ENCODE data around the gene DNAH17.
A peak's percentile ranks its signal among the peaks of the same experiment; 100 is the strongest.

The DNAH17 gene

DNA sequence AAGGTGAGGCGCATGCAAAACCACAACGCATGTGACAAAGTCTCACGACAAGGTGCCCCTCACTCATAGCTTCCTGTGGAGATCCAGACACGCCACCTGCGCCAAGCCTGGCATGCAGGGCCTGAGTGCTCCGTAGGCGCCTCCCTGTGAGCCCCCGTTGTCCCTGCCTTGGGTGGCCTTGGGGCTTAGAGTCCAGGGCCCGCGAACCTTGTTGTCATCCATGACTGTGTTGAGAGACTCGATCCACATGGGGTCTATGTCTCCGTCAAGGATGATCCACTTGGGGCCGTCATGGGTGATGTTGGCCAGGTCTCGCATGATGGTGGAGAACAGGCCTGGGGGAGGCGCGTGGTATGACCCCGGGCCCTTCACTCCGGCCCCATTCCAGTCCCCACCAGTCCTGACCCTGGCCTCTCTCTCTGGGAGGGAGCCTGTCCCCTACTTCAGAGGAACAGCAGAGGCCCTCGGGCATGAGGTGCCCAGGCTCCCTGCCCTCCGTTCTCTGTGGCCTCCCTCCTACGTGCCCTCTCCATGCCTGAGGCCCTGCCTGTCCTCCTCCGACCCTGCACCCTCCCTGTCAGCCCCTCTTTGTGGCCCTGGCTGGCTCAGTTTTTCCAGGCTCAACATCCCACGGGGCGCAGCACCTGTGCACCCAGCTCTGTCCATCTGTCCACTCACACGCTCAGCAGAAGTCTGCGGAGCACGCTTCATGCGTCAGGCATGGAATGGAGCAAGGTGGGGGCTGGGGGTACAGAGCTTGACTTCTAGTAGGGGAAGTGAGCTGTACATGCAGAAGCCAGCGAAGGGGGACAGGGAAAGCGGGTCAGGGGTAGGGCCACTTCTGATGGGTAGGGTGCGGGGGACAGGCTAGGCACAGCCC is 85.7 kb downstream of the DNAH17 start:
- no peak for DNase-seq

- no peak for DNase-seq
These were observed 86.5 kb downstream of the DNAH17 start for GRCh38 chr17:78490673-78491072.

DNA sequence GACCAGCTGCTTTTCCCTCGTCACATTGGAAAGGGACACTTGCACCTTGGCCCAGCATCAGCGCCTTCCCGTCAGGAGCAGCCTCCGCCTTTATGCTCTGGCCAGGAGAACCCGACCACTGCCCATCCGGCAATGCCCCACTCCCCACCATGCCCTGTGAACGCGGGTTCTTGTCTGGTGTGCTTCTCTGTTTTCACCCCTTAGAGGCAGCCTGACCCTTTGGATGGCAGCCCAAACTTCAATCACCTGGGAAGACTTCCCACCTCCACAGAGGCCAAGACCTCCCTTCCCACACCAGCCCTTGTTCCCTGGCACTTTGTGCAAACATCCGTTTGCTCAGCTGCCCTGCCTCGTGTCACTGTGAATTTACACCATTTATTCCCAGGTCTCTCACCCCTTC is 87.0 kb downstream of the DNAH17 start:
- no peak for DNase-seq

DNA sequence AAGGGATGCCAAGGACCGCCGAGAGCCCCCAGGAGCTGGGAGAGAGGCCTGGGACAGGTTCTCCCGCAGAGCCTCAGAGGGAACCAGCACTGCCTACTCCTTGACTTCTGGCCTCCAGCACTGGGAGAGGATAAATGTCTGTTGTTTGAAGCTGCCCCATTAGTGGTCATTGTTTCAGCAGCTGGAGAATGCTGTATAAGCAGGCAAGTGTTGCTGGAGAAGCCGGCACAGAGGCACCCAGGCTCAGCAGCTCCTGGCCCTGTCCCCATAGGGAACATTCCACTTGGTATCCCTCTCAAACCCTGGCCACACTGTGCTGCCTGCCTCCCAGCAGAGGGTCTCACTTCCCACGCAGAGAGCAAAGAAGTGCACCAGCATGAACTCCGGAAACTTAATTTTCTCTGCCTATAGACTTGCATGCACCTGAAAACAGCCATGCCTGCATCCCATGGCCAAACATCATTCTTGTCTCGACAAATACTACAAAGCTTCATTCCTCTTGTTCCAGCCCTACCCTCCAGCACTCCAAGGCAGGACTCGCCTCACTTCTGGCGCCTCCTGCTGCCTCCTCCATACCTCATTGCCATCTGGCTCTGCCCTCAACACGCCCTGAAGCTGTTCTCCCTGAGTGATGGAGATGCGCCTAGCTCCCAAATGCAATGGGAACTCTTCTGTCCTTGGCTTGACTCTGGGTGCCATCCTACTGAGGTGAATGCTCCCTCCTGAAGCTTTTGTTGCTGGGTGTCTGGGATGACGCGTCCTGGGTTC is 88.1 kb downstream of the DNAH17 start:
- DNase-seq, result no peak

- DNase-seq, result no peak
These were observed 89.0 kb downstream of the DNAH17 start for GRCh38 chr17:78488156-78488555.

GRCh38 chr17:78486946-78487680 is 90.1 kb downstream of the DNAH17 start:
- DNase-seq, result no peak

GRCh38 chr17:78486228-78486802 is 90.9 kb downstream of the DNAH17 start:
- DNase-seq, result no peak

GRCh38 chr17:78485290-78486168 is 91.7 kb downstream of the DNAH17 start:
- no peak for DNase-seq

DNA sequence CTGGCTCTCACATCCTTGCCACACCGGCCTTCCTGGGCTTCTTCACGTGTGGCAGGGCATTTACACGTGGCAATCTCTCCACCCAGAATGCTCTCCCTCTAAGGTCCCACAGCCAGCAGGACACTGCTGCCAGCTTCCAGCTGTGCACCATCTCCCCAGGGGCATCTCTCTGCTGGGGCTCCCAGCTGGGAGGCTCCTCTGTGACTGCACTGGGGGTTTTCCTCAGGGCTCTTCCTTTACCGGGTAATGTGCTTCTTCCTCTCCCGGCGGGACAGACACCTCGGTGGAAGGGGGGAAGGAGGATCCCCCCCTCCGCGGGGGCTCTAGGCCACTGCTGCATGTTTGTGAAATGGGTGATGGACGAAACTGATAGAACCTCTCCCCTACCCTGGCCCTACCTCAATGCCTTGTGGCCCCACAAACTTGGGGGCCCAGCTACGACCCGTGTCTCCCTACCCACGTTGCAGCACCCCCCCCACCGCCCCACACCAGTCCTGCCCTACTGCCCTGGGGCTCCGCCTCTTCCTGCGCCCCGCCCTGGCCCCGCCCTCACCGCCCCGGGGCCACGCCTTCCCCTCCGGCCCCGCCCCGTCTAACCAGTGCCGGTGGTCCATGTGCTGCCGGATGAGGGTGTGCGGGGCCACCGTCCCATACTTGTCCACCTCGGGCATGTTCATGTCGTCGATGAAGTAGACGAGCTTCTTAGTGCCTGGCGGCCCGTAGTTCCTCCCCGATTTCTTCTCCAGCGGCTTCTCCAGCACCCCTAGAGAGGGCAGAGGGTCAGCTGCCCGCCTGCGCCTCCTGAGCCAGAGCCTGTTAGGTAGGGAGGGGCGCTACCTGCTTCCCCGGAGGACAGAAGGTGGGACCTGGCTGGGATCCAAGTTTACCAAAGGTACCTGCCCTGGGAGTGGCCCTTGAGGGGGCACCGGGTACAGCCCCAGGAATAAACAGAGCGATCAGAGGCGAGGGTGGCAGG is 92.6 kb downstream of the DNAH17 start:
- peak; percentile 93 for DNase-seq

DNA sequence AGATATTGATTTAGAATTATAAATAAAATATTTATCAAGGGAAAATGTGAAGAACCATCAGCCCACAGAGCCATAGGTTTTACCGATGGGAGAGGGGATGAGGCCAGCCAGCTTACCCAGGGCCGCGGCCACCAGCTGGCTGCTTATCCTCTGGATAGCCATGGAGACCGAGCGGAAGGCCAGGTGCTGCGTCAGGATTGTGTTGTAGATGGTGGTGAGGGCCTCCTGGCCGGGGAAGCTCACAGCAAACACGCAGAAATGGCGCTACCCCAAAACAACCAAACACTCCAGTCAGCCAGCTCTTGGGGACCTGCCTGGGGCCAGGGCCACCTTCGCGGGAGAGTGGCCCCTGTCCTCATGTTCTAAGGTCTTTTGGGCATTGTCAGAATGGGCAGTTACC is 97.8 kb downstream of the DNAH17 start:
- no peak for DNase-seq

DNA sequence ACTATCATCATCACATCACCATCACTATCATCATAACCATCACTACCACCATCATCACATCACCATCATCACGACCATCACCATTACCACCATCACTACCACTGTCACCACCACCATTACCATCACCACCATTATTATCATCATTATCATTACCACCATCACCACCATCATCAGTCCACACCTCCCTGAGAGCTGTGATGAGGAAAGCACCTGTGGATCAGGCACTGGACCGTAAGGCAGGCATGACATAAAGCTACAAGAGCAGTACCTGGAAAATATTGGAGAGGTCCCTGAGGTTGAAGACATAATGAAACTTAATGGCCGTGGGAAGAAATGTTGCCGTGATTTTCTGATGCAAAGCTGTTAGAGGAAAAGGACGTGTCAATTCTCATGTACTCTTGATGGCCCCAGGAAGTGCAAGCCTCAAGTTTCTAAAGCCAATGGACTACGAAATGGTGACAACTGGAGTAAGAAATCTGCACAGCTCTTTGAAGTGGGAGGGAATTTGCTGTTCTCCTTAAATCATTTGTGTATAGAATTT is 98.4 kb downstream of the DNAH17 start:
- no peak for DNase-seq

DNA sequence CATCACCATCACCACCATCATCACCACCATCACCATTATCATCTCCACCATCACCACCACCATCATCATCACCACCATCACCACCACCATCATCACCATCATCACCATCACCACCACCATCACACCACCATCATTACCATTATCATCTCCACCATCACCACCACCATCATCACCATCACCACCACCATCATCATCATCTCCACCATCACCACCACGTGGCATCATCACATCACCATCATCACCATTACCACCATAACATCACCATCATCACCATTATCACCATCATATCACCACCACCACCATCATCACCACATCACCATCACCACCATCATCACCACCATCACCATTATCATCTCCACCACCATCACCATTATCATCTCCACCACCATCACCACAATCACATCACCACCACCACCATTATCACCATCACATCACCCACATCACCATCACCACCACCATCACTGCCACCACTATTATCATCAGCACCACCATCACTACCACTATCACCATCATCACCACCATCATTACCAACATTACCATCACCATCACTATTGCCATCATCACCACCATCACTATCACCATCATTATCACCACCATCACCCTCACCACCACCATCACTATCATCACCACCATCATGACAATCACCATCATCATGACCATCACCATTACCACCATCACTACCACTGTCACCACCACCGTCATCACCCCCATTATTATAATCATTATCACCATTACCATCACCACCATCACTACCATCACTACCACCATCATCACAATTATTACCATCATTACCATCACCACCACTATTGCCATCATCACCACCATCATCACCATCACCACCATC is 99.1 kb downstream of the DNAH17 start:
- no peak for DNase-seq

DNA sequence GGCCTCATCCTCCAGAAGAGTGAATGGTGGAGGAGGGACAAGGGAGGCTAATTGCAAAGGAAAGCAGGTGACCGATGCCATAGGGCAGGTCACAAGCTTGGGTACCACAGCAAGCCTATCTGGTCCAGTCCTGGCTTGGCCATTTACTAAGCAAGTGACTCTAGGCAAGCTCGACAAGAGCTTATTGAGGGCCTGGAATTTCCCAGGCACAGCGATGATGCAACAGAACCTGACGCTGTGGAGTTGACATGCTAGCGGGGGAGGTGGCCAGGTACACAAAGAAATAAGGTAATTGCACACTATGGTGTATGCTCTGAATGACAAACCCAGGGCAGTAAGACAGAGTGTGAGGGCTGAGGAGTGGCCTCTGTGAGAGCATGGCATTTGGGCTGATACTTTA is 100.2 kb downstream of the DNAH17 start:
- no peak for DNase-seq

DNA sequence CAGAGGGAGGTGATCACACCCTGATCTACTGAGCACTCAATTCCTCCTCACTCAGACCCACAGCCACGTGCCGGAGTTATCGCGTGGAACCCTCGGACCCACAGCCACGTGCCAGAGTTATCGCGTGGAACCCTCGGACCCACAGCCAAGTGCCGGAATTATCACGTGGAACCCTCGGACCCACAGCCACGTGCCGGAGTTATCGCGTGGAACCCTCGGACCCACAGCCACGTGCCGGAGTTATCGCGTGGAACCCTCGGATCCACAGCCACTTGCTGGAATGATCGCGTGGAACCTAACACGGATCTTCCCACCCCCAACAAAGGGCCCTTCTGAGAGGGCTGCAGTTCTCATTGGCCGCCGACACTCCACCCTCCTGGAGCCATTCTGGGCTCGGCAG is 101.0 kb downstream of the DNAH17 start:
- no peak for DNase-seq

DNA sequence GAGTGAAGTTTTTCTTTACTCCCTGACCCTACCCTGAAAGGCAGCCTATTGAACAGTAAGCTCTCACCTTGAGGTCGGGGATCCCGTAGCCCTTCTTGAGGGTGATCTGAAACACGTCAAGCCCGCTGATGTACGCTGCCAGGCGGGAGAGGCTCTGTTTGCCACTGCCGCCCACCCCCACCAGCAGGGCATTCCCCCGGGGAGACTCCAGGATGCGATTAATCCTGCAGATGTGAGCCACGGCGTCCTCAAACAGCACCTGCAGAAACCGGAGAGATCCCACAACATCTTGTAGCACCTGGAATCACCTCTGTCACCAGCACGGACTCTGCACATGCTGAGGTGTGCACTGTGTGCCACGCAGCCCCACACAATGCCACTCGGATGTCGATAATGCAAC is 102.0 kb downstream of the DNAH17 start:
- DNase-seq, result no peak

DNA sequence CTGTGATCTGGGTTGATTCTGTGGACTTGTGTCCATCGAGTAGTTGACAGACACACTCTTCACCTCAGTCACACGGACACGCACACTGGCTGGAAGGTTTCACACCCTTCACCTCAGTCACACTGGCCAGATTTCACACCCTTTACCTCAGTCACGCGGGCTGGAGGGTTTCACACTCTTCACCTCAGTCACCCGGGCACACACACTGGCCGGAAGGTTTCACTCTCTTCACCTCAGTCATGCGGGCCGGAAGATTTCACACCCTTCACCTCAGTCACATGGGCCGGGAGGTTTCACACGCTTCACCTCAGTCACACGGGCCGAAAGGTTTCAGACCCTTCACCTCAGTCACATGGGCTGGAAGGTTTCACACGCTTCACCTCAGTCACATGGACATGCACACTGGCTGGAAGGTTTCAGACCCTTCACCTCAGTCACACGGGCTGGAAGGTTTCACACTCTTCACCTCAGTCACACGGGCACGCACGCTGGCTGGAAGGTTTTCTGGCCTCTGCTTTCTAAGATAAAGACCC is 102.5 kb downstream of the DNAH17 start:
- DNase-seq, result peak; percentile 32 to 46

GRCh38 chr17:78473951-78474613 is 103.1 kb downstream of the DNAH17 start:
- no peak for DNase-seq

DNA sequence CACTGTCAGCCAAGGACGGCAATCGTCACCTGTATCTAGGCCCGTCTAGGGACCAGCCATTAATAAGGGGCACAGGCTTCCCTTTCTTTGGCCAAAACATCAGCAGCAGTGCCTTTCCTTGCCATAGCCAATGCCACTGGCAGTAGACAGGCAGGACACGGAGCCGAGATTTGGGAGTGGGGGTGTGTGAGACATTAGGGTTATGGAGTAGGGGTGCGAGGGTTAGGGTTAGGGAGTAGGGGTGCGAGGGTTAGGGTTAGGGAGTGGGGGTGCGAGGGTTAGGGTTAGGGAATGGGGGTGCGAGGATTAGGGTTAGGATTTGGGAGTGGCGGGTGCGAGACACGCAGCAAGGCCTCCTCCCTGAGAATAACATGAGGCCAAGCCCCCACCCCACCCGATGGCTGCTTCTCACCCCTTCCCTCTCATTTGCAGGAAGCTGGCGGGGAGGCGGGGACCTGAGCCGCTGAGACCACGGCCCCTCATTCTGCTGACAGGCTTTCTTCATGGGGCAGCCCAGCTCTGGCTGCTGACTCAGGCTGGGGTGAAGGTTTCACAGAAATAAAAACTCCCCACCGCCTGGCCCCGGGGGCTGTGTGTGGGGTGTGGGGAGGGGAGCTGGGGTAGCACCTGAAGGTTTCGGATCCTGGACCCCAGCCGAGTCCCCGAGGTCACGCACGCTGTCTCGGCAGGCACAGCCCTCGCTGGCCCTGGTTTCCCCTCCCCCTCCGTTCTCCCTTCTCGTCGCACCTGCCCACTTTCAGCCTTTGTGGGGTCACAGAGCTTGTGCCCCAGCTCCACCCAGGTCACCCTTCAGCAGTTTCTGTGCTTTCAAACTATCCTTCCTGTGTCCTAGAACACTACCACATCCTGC is 104.9 kb downstream of the DNAH17 start:
- DNase-seq, result no peak
